ENCODE measurements around the gene CCT7.

DNA sequence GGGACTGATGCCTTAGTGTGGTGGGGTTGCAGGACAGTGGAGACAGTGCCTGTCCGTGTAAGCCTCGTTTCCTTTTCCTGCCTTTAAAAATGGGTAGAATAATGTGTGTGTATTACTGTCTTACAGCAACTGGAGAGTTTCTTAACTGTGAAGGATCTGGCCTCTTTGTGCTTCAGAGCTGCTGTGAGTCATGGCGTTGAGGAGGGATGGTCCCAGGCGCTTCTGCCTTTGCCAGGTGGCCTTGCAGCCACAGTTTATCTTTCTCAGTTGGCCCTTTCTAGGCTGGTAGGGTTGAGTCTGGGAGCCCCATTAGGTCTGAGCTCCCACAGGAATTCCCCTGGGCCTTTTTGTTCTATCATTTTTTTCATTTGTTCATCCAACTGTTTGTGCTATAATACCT lies 10.3 kb upstream of the CCT7 start:
- no peak for TF ChIP-seq POLR2A (IDR thresholded peaks at IDR 0.05)
- TF ChIP-seq, protein P1, sequence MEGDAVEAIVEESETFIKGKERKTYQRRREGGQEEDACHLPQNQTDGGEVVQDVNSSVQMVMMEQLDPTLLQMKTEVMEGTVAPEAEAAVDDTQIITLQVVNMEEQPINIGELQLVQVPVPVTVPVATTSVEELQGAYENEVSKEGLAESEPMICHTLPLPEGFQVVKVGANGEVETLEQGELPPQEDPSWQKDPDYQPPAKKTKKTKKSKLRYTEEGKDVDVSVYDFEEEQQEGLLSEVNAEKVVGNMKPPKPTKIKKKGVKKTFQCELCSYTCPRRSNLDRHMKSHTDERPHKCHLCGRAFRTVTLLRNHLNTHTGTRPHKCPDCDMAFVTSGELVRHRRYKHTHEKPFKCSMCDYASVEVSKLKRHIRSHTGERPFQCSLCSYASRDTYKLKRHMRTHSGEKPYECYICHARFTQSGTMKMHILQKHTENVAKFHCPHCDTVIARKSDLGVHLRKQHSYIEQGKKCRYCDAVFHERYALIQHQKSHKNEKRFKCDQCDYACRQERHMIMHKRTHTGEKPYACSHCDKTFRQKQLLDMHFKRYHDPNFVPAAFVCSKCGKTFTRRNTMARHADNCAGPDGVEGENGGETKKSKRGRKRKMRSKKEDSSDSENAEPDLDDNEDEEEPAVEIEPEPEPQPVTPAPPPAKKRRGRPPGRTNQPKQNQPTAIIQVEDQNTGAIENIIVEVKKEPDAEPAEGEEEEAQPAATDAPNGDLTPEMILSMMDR (IDR thresholded peaks at IDR 0.05) = no peak
- TF ChIP-seq POLR2AphosphoS5 (IDR thresholded peaks at IDR 0.05) = no peak
